ENCODE data around the gene AGGF1. TPM values are rescaled to one million over a fixed set of nuclear protein-coding genes. Genes with fewer than 3 reads are reported as not detected.

AGGF1 gene
- total and polyA plus RNA-seq, 9 donors, result 9.0 to 22.8 (median 16.5) TPM

GRCh38 chr5:77035950-77036349, 5.7 kb downstream of the AGGF1 start:
- Histone ChIP-seq H3K36me3 (no peaks in the 10 kb centered on the region), H3K4me3 (no peak overlapping the region), H3K27ac (no peak overlapping the region), H3K4me1 (ENCODE audit: insufficient read depth) (peaks cover 4% of the 10 kb centered on the region), H3K27me3 (no peaks in the 10 kb centered on the region), H3K9me3 (no peaks in the 10 kb centered on the region)
- intact Hi-C loops (cut with DNase I), result no loop called here
- no peak for DNase-seq
- TF ChIP-seq EP300 (IDR thresholded peaks at IDR 0.05) (no peak), POLR2A (IDR thresholded peaks at IDR 0.05) (no peak), CTCF (IDR thresholded peaks at IDR 0.05) (no peak)
- 91 to 96% (median 92%) methylated on average over 1 of the region's 1 CpG for WGBS, 3 donors

- intact Hi-C loops (cut with DNase I), result no loop called here
- Histone ChIP-seq H3K4me3 (no peak overlapping the region), H3K36me3 (no peaks in the 10 kb centered on the region), H3K9me3 (no peaks in the 10 kb centered on the region), H3K4me1 (ENCODE audit: insufficient read depth) (peaks cover 2% of the 10 kb centered on the region), H3K27me3 (no peaks in the 10 kb centered on the region), H3K27ac (no peak overlapping the region)
- 97 to 98% (median 98%) methylated on average over 1 of the region's 1 CpG for WGBS, 3 donors
- no peak for TF ChIP-seq CTCF (IDR thresholded peaks at IDR 0.05)
- TF ChIP-seq EP300 (IDR thresholded peaks at IDR 0.05), result no peak
- TF ChIP-seq POLR2A (IDR thresholded peaks at IDR 0.05), result no peak
- no peak for DNase-seq
Measured at GRCh38 chr5:77046416-77047073, 16.3 kb downstream of the AGGF1 start.

GRCh38 chr5:77064040-77064439, 33.8 kb downstream of the AGGF1 start:
- DNase-seq, result no peak
- Histone ChIP-seq H3K4me1 (ENCODE audit: insufficient read depth) (no peaks in the 10 kb centered on the region), H3K4me3 (no peak overlapping the region), H3K36me3 (no peaks in the 10 kb centered on the region), H3K9me3 (no peaks in the 10 kb centered on the region), H3K27ac (no peak overlapping the region), H3K27me3 (no peaks in the 10 kb centered on the region)
- TF ChIP-seq CTCF (IDR thresholded peaks at IDR 0.05), result no peak
- TF ChIP-seq EP300 (IDR thresholded peaks at IDR 0.05), result no peak
- no peak for TF ChIP-seq POLR2A (IDR thresholded peaks at IDR 0.05)
- 78 to 93% (median 90%) methylated on average over 3 of the region's 3 CpGs for WGBS, 3 donors
- intact Hi-C loops (cut with DNase I), result no loop called here

- no peak for TF ChIP-seq CTCF (IDR thresholded peaks at IDR 0.05)
- no peak for TF ChIP-seq POLR2A (IDR thresholded peaks at IDR 0.05)
- TF ChIP-seq EP300 (IDR thresholded peaks at IDR 0.05), result no peak
- Histone ChIP-seq H3K27me3 (no peaks in the 10 kb centered on the region), H3K4me3 (no peak overlapping the region), H3K9me3 (no peaks in the 10 kb centered on the region), H3K4me1 (ENCODE audit: insufficient read depth) (no peaks in the 10 kb centered on the region), H3K36me3 (no peaks in the 10 kb centered on the region), H3K27ac (no peak overlapping the region)
- 94 to 96% (median 95%) methylated on average over 3 of the region's 3 CpGs for WGBS, 3 donors
- intact Hi-C loops (cut with DNase I), result no loop called here
- no peak for DNase-seq
Measured at GRCh38 chr5:77065256-77065655, 35.1 kb downstream of the AGGF1 start.

All from ovary (tissue), 9 donors.